ENCODE results near the gene SIGLEC6. TPM values are rescaled to one million over a fixed set of nuclear protein-coding genes. Genes with fewer than 3 reads are reported as not detected.

SIGLEC6 gene
- total RNA-seq, 1 donor from 2014 or later = 1.6 TPM

DNA sequence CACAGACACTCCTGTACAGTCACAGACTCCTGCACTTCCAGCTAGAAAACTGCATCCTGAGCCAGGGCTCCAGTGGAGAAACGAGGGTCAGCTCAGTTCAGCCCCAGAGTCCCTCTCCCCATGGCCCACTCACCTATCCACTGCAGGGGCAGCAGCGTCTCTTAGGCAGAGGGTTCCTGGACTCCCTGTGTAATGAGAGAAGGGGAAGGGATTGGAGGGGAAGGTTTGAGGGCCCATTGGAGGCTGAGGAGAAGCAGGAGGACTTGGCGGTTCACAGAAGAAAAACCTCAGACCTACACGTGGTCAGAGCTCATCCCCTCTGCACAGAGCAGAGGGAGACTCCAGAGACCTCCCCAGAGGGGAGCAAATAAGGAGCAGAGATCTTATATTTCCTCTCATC, 62.3 kb downstream of the SIGLEC6 start:
- no peak overlapping the region for H3K9ac ChIP-seq (ENCODE audit: low read depth in 1 of 3, low read length in 3 of 3)
- H3K36me3 ChIP-seq (ENCODE audit: control insufficient read depth in 3 of 3, insufficient read depth in 3 of 3, low read length in 3 of 3) = no peaks in the 10 kb centered on the region
- no peak overlapping the region for H3K27ac ChIP-seq (ENCODE audit: low read depth, low read length)
- no peaks in the 10 kb centered on the region for H3K4me1 ChIP-seq (ENCODE audit: control insufficient read depth in 3 of 3, insufficient read depth in 3 of 3, low read length in 3 of 3)
- no peak overlapping the region for H3K4me3 ChIP-seq (ENCODE audit: low read length in 3 of 3)
- H3K27me3 ChIP-seq (ENCODE audit: control insufficient read depth in 3 of 3, insufficient read depth in 3 of 3, low read length in 3 of 3) = peaks cover 6 to 9% (median 7%) of the 10 kb centered on the region in 3 donors
- no peaks in the 10 kb centered on the region for H3K9me3 ChIP-seq (ENCODE audit: control insufficient read depth in 3 of 3, low read length in 3 of 3)

DNA sequence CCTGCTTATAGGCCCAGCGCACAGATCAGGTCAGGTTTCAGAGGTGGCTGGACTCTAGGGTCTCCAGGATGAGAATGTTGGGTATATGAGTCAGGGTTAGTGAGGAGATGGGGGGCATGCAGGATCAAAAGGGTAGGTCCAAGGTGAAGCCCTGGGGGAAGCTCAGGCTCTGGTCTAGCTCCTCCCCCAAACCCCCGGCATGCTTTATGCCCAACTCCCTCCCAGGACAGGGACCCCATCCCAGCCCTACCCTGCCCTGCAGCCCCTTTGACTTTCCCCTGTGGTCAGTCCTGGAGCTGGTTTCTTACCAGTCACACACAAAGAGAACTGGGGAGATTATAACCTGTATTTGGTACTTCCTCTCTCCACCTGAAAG, 62.9 kb downstream of the SIGLEC6 start:
- no peak overlapping the region for H3K27ac ChIP-seq (ENCODE audit: low read depth, low read length)
- H3K36me3 ChIP-seq (ENCODE audit: control insufficient read depth in 3 of 3, insufficient read depth in 3 of 3, low read length in 3 of 3) = no peaks in the 10 kb centered on the region
- H3K9ac ChIP-seq (ENCODE audit: low read depth in 1 of 3, low read length in 3 of 3) = no peak overlapping the region
- no peaks in the 10 kb centered on the region for H3K4me1 ChIP-seq (ENCODE audit: control insufficient read depth in 3 of 3, insufficient read depth in 3 of 3, low read length in 3 of 3)
- no peaks in the 10 kb centered on the region for H3K9me3 ChIP-seq (ENCODE audit: control insufficient read depth in 3 of 3, low read length in 3 of 3)
- H3K4me3 ChIP-seq (ENCODE audit: low read length in 3 of 3) = no peak overlapping the region
- H3K27me3 ChIP-seq (ENCODE audit: control insufficient read depth in 3 of 3, insufficient read depth in 3 of 3, low read length in 3 of 3) = peaks cover 2 to 5% (median 5%) of the 10 kb centered on the region in 3 donors

DNA sequence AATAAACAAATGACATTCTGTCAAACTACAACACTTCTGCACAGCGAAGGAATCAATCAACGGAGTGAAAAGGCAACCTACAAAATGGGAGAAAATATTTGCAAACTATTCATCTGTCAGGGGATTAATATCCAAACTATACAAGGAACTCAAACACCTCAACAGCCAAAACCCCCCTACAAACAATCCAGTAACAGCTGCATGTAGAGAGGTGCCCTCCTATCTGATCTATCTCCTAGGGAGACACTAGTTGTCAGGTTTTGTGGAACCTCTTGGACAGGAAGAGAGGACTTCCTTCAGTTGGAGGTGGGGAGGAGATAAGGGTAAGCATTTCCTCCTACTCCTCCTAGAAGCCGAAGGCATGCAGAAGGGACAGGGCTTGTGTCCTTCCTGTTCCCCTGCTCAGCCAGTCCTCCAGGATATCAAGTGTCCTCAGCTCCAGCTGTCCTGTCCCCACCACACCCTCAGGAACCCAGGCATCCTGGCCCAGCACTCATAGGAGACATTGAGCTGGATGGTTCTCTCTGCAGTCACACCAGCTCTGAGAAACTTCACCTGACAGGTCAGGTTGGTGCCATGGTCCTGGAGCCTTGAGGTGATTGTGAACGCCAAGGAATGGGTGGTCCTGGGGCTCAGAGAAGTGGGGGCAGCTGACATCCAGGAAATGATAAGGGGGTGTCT, 63.5 kb downstream of the SIGLEC6 start:
- Histone ChIP-seq H3K4me1 (ENCODE audit: control insufficient read depth in 3 of 3, insufficient read depth in 3 of 3, low read length in 3 of 3) (no peaks in the 10 kb centered on the region), H3K36me3 (ENCODE audit: control insufficient read depth in 3 of 3, insufficient read depth in 3 of 3, low read length in 3 of 3) (no peaks in the 10 kb centered on the region), H3K9me3 (ENCODE audit: control insufficient read depth in 3 of 3, low read length in 3 of 3) (no peaks in the 10 kb centered on the region), H3K9ac (ENCODE audit: low read depth in 1 of 3, low read length in 3 of 3) (no peak overlapping the region), H3K27me3 (ENCODE audit: control insufficient read depth in 3 of 3, insufficient read depth in 3 of 3, low read length in 3 of 3) (peaks cover 0 to 6% (median 0%) of the 10 kb centered on the region in 3 donors), H3K4me3 (ENCODE audit: low read length in 3 of 3) (no peak overlapping the region), H3K27ac (ENCODE audit: low read depth, low read length) (no peak overlapping the region)

Small RNA genes within 50 kb of the gene (small RNA-seq; reads per million reads assigned to genes)
- gene AC020914.3 = not detected

Other genes with a start within 250 kb of the SIGLEC6 start
- gene IGLON5, start 220.0 kb downstream of the SIGLEC6 start, total RNA-seq = not detected
- gene VSIG10L, start 189.5 kb downstream of the SIGLEC6 start, total RNA-seq = 0.52 TPM
- gene ETFB, start 165.3 kb downstream of the SIGLEC6 start, total RNA-seq = 52.2 TPM
- not detected for gene CLDND2, start 162.7 kb downstream of the SIGLEC6 start, total RNA-seq
- gene NKG7, start 159.0 kb downstream of the SIGLEC6 start, total RNA-seq = not detected
- gene LIM2, start 143.7 kb downstream of the SIGLEC6 start, total RNA-seq = not detected
- not detected for gene C19orf84, start 141.1 kb downstream of the SIGLEC6 start, total RNA-seq
- gene SIGLEC10, start 114.0 kb downstream of the SIGLEC6 start, total RNA-seq = 1.6 TPM
- gene SIGLEC8, start 73.2 kb downstream of the SIGLEC6 start, total RNA-seq = 0.52 TPM
- not detected for gene CEACAM18, start 53.1 kb downstream of the SIGLEC6 start, total RNA-seq
- not detected for gene SIGLEC12, start 29.9 kb downstream of the SIGLEC6 start, total RNA-seq
- gene ZNF175, start 39.6 kb upstream of the SIGLEC6 start, total RNA-seq = 3.7 TPM
- gene SIGLEC5, start 98.7 kb upstream of the SIGLEC6 start, total RNA-seq = 1.6 TPM
- not detected for gene SIGLEC14, start 115.2 kb upstream of the SIGLEC6 start, total RNA-seq
- gene SPACA6, start 161.7 kb upstream of the SIGLEC6 start, total RNA-seq = 4.7 TPM
- under 0.01 TPM for gene HAS1, start 192.3 kb upstream of the SIGLEC6 start, total RNA-seq
- gene FPR1, start 220.2 kb upstream of the SIGLEC6 start, total RNA-seq = 7.8 TPM
- gene FPR2, start 229.5 kb upstream of the SIGLEC6 start, total RNA-seq = 4.2 TPM

All from skeletal muscle tissue (tissue), 5 donors.